Posterior vena cava (tissue), 2 donors: ENCODE results near the gene UVSSA. TPM values are rescaled to one million over a fixed set of nuclear protein-coding genes. Genes with fewer than 3 reads are reported as not detected.
"Not testable (repeated sequence)": the region's sequence is repeated elsewhere in the genome, so short reads cannot be mapped to it uniquely, and the experiment has no call there.

ENCODE experiments used
- DNase-seq: peaks from one replicate; pipeline ENCODE4 v3.0.0-alpha.2; 2020; ENCODE audit warnings: low spot score
- intact Hi-C, 2 donors: fragments of 100-400 bp; cut with DNase I; formaldehyde crosslinking; loops; one replicate each; pipeline versions ENCODE4 v1.14.1 to v1.14.2; 2022 to 2023
- total RNA-seq, 2 donors: library from RNA; stranded (reverse); fragmentation: NEBNext Ultra II Directional; extraction: Animal tissue kit (Norgen Biotek cat#: 25700); gene quantifications; one replicate each; pipeline ENCODE4 v1.2.1, GENCODE V29; 2021
- donor health status: DM: yes; HTN: yes; CAD: no.
- donor health status: DM: yes; HTN: yes; CAD: no.

Gene UVSSA
- total RNA-seq, 2 donors from 2014 or later = 14.3 to 14.7 TPM

- intact Hi-C loops = no loop called here
- DNase-seq = no peak
These were observed 31.0 kb upstream of the UVSSA start for GRCh38 chr4:1315836-1316536.

- DNase-seq = no peak
- intact Hi-C loops = no loop called here
These were observed 30.4 kb upstream of the UVSSA start for GRCh38 chr4:1316537-1317168.

- no peak for DNase-seq
- intact Hi-C loops = no loop called here
These were observed 29.6 kb upstream of the UVSSA start for GRCh38 chr4:1317177-1318045.

- intact Hi-C loops = no loop called here
- DNase-seq = no peak
These were observed 29.0 kb upstream of the UVSSA start for GRCh38 chr4:1318046-1318375.

GRCh38 chr4:1318488-1319213 is 28.4 kb upstream of the UVSSA start:
- intact Hi-C loops = no loop called here
- peak; percentile 77 for DNase-seq

GRCh38 chr4:1321486-1321885 is 25.5 kb upstream of the UVSSA start:
- peak; percentile 74 for DNase-seq
- intact Hi-C loops = no loop called here

GRCh38 chr4:1321946-1322650 is 24.9 kb upstream of the UVSSA start:
- DNase-seq = peak; percentile 79
- intact Hi-C loops = no loop called here

- intact Hi-C loops = no loop called here
- DNase-seq = no peak
These were observed 23.8 kb upstream of the UVSSA start for GRCh38 chr4:1323280-1323634.

GRCh38 chr4:1323635-1324442 is 23.2 kb upstream of the UVSSA start:
- peak; percentile 63 for DNase-seq
- intact Hi-C loops = no loop called here

GRCh38 chr4:1324443-1325175 is 22.4 kb upstream of the UVSSA start:
- intact Hi-C loops, DNase-seq: not testable (repeated sequence)

GRCh38 chr4:1325176-1325480 is 21.9 kb upstream of the UVSSA start:
- intact Hi-C loops = no loop called here
- peak; percentile 64 for DNase-seq

- intact Hi-C loops = no loop called here
- peak; percentile 67 for DNase-seq
These were observed 21.1 kb upstream of the UVSSA start for GRCh38 chr4:1325681-1326635.

GRCh38 chr4:1326751-1327525 is 20.1 kb upstream of the UVSSA start:
- intact Hi-C loops = no loop called here
- peak; percentile 78 for DNase-seq

GRCh38 chr4:1327526-1328266 is 19.3 kb upstream of the UVSSA start:
- intact Hi-C loops = no loop called here
- peak; percentile 72 for DNase-seq
